ENCODE data around the gene LDLRAP1.

The LDLRAP1 gene

DNA sequence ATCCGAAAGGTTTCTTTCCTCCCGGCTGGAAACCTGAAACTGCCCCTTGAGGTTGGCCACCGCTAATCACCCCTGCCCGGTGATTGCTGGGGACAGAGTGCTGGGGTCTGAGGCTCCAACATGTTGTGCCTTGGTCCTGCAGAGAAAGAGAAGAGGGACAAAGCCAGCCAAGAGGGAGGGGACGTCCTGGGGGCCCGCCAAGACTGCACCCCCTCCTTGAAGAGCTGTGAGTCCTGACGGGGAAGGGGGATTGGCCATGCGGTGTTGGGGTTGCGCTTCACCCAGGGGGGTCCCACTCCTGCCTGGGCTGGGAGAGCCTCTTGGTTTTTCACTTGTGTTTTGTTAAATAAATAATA is 19.5 kb downstream of the LDLRAP1 start:
- DNase-seq (ENCODE audit: low spot score): no peak

DNA sequence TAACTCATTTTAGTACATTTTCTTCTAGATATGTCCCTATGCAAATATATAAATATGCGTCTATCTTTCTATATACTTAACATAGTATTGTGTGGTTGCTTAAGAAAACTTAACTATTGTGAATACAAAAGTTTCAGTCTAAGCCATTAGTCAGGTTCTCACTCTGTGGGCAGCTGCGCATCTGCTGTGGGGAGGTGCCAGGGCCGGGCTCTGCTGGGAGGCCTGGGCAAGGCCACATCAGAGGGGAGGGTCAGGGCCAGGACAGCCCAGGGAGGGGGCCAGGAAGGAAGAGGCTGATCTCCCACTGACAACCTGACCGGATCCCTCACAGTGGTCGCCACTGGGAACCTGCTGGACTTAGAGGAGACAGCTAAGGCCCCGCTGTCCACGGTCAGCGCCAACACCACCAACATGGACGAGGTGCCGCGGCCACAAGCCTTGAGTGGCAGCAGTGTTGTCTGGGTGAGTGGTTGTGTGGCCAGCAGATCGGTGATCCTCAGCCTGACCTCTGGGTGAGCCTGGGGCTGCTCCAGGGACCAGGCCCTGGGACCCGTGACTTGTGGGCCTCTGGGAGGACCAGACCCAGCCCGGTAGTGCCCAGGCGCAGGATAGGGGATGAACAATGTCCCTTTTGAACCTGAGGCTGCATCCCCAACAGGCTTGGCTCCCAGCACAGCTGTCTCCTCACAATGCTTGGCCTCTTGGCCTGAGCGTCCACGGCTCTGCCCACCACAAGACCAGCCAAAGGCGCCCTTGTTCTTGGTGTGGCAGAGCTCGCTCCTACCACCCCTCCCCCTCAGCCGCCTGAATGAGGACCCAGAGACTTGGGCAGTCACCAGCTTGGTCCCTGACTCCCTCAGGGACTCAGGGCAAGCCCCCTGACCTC is 20.2 kb downstream of the LDLRAP1 start:
- peak; percentile 98 for DNase-seq (ENCODE audit: low spot score)

DNA sequence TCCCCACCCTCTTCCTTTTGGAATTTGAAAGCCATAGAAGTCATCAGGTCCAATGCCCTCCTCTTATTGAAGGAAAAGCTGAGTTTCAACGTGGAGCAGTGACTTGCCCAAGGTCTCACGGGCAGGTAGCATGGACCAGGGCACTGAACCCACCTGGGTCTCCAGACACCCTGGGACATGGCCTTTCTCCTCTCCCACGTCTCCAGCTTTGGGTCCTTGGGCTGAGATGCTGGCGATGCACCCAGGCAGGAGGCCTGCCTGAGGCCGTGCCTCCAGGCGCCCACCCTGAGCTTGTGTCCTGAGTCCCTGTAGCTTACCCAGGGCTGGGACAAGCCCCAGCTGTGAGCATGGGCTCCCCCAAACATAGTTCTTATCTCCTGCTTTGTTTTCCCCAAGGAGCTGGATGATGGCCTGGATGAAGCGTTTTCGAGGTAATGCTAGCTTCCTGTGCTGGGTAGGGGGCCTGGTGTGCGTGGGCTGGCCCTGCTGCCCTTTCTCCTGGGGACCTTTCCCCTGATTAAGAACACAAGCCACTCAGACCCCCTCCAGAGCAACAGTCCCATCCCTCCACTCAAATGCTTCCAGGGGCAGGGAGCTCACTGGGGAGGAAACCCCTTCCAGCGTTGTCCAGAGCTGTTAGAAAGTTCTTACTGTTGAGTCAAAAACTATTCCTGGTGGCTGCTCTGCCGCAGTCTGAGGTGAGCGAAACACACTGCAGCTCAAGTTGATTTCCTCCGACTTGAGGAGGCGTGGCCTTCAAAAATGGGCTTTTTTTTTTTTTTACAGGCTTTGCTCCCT is 21.6 kb downstream of the LDLRAP1 start:
- DNase-seq (ENCODE audit: low spot score): no peak

DNA sequence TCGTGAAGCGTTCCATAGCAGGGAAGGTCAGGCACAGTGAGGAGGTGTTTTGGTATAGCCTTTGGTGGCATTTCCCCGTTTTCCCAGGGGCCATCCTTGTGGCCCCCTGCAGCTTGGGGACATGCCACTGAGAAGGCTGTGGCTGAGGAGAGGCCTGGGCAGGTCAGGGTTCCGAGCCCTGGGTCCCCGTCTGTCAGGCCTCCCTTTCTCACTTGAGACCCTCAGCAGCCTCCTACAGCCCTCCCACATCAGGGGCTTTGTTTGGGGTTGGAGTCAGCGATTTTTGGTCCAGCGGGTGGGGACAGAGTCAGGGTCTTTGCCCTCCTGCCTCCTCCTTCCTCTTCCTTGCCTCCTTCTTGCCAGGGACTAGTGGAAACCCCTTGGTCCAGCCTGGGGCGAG is 22.2 kb downstream of the LDLRAP1 start:
- no peak for DNase-seq (ENCODE audit: low spot score)

DNA sequence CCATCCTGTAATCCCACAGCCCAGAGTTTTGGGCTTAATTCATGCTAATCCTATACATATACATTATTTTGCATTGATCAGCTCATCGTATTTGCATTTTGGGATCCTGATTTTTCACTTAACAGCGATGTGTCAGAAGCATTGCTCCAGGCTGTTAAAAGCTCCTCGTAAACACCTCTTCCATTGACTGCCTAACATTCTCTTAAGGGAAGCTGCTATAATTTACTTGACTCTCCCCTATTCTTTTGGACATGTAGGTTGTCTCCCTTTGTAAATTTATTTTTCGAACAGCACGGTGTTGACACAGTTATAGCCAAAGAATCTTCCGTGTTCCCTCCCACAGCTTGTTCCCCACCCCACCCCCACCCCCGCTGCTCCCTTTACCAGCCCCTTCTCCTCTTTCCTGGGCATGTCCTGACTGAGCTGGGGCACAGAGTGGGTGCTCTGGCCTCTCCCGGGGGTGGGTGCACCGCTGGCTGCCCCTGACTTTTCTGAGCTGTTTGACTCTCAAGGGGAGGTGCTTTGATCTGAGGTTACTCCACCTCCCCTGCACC is 22.8 kb downstream of the LDLRAP1 start:
- no peak for DNase-seq (ENCODE audit: low spot score)

DNA sequence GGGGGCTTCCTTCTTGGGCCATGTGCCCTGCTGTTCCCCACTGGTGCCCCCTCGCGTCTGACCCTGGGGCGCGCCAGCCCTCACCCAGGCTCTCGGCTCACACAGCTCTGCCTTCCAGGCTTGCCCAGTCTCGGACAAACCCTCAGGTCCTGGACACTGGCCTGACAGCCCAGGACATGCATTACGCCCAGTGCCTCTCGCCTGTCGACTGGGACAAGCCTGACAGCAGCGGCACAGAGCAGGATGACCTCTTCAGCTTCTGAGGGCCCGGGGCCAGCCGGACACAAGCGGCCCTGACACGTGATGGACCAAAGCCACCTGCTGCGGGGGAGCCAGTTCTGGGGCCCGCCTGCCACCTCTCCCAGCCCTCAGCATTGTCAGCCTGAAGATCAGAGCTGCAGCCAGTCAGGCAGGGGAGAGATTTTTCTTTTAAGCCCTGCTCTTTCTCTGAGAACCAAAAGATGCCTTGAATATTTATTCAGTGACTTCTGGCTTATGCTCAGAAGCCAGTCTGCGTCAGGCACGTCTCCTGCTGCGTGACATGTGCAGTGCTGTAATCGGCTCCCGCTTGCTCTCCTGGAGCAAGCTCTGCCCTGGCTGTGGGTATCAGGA is 23.4 kb downstream of the LDLRAP1 start:
- peak; percentile 80 for DNase-seq (ENCODE audit: low spot score)

DNA sequence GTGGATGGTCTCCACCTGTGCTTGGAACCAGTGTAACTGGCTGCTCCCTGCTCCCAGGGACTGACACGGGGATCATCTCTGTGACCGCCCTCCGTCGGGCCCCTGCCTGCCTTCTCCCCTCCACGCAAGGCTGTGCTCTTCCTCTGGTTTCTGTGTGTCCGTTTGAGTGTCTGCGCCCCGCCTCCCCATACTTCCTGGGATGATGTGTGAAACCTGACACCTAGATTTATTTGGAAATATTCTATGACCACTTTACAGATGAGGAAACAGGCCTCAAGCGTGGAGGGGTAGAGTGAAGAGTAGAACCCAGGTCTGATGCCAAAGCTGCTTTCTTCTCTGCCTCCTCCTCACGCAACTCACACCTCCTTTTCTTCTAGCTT is 24.3 kb downstream of the LDLRAP1 start:
- no peak for DNase-seq (ENCODE audit: low spot score)

DNA sequence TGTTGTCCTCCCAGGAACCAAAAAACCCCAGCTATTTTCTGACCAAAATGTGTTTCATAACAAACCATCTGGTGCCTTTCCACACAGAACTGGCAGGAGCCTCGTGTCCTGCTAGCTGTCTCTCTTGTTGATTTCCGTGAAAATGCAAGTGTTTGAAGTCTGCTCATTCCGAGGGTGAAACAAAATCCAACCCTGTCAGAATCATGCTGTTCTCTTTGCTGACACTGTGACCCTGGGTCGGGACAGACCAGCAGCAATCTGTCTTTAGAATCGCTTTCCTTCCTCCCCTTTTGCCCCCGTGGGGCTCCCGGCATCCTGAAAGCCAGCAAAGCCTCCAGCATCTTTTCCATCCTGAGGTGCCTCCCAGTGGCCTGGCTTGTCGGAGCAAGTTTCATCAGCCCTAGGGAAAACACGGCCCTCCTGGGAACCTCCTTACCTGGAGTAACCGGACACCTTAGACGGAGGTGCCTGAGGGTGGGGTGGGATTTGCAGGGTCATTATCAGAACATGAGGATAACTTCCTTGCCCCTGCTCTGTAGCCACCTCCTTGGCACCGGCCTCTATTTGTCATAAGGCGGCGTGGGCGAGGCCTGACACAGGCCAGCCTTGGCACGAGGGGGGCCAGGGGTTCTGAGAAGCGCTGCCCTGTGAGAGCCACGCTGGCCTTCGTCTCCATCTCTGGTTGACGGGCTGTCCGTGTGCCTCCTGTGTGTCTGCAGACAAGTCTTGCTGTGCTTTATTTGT is 24.9 kb downstream of the LDLRAP1 start:
- DNase-seq (ENCODE audit: low spot score): peak; percentile 57

DNA sequence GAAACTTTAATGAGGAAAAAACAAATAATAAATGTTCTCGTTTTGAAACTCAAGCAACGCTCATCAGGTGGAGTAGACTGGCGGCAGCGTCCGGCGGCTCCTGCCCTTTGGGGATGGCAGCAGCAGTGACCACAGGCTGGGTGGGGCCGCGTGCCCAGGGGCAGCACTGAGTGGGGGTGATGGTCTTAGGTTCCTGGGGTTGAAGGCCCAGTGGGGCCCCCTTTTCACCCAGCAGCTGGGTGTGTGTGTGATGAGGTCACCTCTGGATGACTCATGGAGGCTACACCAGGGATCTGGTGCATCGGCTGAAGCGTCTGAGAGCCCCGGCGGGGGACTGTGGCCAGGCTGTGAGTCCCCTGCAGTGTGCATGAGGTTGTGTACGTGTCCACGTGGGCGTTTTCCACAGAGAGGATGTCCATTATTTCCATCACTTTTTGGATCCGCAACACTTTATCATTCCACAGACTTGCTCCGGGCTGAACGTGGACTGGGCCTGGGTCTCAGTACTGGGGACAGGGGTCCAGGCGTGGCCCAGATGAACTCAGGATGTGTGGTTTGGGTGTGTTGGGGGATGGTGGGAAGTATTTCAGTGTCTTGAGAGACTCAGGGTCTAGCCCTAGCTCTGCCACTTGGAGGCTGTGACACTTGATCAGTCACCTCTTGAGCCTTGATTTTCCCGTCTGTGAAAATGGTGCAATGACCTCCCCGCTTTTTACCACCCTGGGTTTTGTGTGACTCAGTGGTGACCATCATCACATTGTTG is 25.6 kb downstream of the LDLRAP1 start:
- no peak for DNase-seq (ENCODE audit: low spot score)

DNA sequence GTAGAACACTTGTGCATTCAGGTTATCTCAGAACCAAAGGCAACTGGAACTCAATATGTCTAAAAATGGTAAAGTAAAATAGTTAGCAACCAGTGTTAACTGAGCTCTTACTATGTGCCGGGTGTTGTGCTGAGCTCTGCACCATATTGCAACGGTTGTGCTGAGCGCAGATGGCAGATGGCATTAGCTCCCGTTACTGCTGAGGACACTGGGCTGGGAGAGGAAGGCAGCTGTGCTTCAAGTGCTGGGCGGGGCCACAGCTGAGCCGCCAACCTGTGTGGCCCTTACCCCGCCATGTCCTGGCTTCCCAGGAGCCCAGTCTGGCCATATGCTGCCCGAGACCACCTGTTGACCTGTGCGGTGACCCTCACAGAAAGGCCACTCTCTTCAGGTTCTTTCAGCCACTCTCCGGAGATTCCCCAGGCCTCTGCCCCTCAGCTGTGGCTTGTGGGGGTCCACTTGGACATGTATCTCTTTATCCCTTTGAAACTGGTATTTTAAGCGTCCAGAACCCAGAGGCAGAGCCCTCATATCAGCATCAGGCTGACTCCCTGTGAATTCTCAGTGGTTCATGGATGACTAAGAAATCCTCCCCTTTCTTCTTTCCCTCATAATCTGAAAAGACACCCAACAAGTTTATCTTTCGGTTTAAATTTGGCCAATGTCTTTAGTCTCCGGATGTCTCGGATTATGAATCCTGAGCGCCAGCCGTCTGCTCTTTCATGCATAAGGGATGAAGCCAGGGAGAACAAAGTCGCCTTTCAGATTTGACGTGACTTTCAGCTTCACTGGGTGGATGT is 26.4 kb downstream of the LDLRAP1 start:
- peak; percentile 47 for DNase-seq (ENCODE audit: low spot score)

DNA sequence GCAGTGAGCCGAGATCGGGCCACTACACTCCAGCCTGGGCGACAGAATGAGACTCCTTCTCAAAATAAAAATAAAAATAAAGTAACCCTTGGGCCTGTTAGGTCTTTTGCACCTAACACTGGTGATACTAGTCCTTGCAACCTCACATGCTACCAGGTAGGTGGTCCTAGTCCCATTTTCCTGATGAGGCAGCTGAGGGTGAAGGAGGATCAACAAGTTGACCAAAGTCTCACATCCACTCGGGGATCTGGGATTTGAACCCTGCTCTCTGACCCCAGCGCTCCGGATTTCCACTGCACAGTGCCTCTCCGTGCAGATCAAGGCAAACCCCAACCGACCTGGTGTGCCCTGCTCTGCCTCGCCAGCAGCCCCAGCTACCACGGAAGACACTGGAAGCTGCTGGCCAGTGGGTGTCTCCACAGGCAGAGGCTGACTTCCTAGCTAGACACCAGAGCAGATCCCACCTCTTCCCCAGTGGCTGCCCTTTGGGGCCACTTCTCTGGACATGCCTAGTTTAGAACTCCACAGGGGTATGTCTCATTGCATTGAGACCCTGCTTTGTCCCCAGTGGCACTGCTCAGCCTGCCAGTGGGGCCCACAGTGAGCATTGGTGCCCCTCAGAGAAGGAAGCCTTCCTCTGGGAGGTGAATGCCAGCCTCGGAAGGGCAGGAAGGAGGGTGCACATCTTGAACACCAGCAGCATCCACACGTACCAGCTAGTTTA is 27.6 kb downstream of the LDLRAP1 start:
- no peak for DNase-seq (ENCODE audit: low spot score)

DNA sequence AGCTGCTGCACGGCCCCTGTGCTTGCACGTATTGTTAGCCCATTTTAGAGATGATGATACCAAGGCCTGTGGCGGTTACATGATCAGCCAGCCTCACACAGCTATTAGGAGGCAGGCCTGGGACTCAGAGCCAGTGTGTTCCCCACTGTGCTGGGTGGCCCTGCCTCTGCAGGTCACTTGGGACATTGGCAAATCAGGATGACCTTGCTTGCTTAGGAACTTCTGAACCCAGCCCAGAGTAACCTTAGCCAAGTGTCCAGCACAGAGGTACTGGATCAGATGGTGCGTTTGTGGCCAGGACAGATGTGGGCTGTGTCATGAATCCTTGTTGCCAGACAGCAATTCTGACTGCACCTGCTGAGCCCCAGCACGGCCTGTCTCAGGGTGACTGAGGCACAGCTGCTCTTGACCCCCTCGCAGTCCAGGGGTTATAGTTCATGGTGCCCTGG is 28.1 kb downstream of the LDLRAP1 start:
- no peak for DNase-seq (ENCODE audit: low spot score)

DNA sequence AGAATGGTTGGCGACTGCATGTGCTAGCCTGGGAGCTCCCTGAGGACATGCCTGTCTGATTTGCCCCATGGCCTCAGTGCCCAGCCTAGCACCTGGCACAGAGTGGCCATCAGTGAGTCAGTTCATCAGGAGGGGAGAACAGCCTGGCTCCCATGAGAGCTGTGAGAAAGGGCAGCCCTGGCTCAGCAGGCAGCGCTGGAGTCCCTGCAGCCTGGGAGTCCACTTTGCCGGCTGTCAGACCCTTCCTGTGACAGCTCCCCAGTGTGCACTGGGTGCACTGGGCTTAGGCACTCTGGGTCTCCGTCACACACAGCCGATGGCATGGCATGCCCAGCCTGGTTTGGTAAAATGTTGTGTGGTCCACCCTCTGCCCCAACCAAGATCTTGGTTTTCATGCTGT is 28.7 kb downstream of the LDLRAP1 start:
- no peak for DNase-seq (ENCODE audit: low spot score)

DNA sequence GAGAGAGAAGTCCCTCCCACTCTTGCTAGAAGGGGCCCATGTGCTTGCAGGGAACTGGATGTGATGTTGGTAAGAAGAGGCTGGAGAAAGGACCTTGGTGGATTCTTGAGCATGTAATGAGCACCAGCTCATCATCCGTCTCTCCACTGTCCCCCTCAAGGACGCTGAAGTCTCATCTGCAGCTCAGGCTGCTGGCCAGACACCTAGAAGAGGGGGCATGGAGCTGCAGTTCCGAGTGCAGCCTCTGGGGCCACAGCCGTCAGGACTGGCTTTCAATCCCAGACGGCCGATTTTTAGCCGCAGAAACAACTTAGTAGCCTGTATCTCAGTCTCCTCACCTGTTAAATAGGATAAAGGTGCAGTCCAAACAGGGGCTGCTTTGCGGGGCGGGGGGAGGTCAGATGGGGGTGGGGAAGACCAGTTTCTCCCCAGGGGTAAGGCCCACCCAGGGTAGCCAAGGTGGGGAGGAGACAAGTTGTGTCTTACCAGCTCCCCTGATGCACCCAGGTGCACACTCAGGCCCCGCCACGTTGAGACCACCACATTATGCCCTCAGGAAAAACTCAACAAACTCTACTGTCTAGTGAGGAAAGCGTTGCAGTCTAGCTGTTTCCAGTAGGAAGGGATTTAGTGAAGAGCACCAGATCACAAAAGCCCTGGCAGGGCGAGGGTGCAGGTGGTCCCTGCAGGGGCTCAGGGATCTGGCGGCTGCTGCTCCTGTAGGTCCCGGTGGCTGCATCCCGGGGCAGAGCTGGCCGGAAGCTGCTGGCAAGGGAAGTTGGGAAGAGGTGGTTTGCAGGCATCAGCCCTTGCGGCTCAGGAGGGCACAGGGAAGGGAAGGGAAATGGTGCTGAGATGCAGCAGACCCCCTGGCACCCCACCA is 29.5 kb downstream of the LDLRAP1 start:
- peak; percentile 50 for DNase-seq (ENCODE audit: low spot score)

DNA sequence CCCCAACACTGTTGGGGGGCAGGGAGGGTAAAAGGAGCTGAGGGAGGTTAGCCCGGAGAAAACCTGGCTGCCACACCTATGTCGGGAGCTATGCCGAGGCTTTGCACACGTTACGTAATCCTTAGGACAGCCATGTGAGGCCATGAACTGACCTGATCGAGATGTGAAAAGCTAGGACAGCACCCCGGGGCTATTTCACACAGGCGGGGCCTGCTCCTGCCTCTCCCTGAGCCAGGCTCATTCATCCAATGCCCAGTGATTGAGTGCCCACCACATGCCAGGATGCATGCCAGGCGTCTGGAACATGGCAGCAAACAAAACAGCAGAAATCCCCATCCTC is 30.2 kb downstream of the LDLRAP1 start:
- no peak for DNase-seq (ENCODE audit: low spot score)

DNA sequence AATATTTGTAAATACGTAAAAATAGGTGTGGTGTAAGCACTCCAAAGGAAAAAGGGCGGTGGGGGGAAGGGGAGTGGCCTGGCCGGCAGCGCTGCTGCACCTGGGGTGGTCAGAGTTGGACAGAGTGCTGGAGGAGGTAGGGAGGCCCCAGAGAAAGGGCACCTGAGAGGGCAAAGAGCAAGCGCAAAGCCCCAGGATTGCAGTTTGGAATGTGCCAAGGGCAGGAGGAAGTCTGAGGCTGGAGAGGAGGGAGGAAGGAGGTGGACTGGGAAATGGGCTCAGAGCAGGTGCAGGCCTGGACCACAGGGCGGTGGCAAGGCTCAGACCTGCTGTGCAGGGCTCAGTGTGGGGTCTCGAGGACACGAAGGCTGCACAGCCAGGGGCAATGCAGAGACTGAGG is 30.6 kb downstream of the LDLRAP1 start:
- DNase-seq (ENCODE audit: low spot score): no peak

DNA sequence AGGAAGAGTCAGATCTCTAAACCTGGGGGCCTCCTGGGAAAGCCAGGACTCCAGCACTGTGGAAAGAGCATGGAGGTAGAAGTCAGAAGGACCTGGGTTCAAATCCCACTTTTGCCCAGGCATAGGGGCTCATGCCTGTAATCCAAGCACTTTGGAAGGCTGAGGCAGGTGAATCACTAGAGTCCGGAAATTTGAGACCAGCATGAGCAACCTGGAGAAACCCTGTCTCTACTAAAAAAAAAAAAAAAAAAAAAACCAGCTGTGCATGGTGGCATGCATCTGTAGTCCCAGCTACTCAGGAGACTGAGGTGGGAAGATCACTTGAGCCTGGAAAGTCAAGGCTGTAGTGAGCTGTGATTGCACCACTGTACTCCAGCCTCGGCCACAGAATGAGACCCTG is 31.8 kb downstream of the LDLRAP1 start:
- no peak for DNase-seq (ENCODE audit: low spot score)

DNA sequence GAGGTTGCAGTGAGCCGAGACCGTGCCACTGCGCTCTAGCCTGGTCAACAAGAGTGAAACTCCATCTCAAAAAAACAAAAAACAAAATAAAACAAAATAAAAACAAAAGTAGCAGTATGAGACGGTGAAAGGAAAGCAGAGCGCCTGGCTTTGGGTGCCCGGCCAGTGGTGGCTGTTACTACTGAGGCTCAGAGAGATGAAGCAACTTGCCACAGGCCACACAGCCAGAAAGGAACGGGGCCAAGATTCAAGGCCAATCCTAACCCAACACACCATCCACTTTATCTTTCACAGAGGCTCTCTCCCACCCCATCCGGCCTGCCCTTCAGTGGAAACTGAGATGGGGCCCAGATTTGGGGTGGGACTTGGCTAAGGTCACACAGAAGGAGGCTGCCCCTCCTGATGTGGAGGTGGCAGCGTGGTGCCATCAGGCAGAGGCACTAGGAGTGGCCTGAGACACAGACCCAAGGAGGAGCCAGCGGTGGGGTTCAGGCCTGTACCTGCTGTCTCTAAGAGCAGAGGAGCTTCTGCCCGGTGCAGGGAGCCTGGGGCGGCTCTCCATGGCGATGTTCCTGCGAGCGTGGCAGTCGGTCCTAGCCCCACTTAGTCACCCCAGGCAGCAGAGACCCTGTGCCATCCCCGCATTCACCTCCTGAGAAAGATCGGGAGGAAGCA is 33.2 kb downstream of the LDLRAP1 start:
- DNase-seq (ENCODE audit: low spot score): no peak

All from Ammon's horn (tissue), 1 donor.